GM12878 (cell line): Measurements from ENCODE around the gene MASTL. TPM values are rescaled to one million over a fixed set of nuclear protein-coding genes. Genes with fewer than 3 reads are reported as not detected.

Source experiments
- ATAC-seq: fragments of 200-7000 bp; cut with Tn5 transposase; 3 replicates; pipeline ENCODE4 v1.9.1; 2020; ENCODE audit warnings: mild to moderate bottlenecking, moderate library complexity
- BruUV-seq: library from RNA; stranded (reverse); fragments of 400-500 nt; replicated peaks from 2 replicates; lab custom pipeline; 2021; lab: Mats Ljungman, UMichigan
- CTCF ChIA-PET: fragments of 300-600 bp; sonication (Branson Sonifier 250); formaldehyde crosslinking; extraction: SDS; loops from one replicate; lab custom pipeline; 2021; ENCODE audit warnings: inconsistent platforms; lab: Yijun Ruan, JAX
- POLR2A ChIA-PET: fragments of 350-600 bp; formaldehyde crosslinking; extraction: SDS; loops from one replicate; lab custom pipeline; 2021; ENCODE audit warnings: inconsistent platforms; lab: Charles Lee
- RAD21 ChIA-PET: fragments of 300-600 bp; sonication (Branson Sonifier 250); formaldehyde crosslinking; loops from one replicate; lab custom pipeline; 2023; ENCODE audit warnings: antibody characterized with exemption; ENCODE audit not compliant: unreplicated experiment; lab: Charles Lee
- SMC1A ChIA-PET: fragments of 300-600 bp; sonication (Branson Sonifier 250); formaldehyde crosslinking; loops from one replicate; lab custom pipeline; 2023; ENCODE audit not compliant: unreplicated experiment, uncharacterized antibody; lab: Charles Lee
- DNase-seq: peaks from one replicate; pipeline ENCODE4 v3.0.0-alpha.2; 2011; ENCODE audit warnings: low read depth, low spot score
- FAIRE-seq: peaks from 3 replicates; lab custom pipeline; 2011; peaks lifted over from hg19 to GRCh38; lab: Jason Lieb, UNC
- H2AFZ ChIP-seq: 2 replicates; pipeline ENCODE4 v1.6.0; 2011; ENCODE audit warnings: low read depth, low read length, control low read depth; ENCODE audit not compliant: control insufficient read depth
- H3K27ac ChIP-seq: 2 replicates; pipeline ENCODE4 v1.5.1; 2011; ENCODE audit warnings: control low read depth; ENCODE audit not compliant: control insufficient read depth, insufficient read depth
- H3K27me3 ChIP-seq, 2 experiments: replicated peaks in 1 of 2; 2 replicates each; pipeline versions ENCODE4 v1.6.0 to v1.6.1; 2011; ENCODE audit warnings: low read length in 1 of 2; ENCODE audit not compliant: control insufficient read depth in 2 of 2, insufficient read depth in 2 of 2
- H3K36me3 ChIP-seq, 2 experiments: 2 replicates each; pipeline ENCODE4 v1.5.1; 2011; ENCODE audit warnings: low read length in 1 of 2; ENCODE audit not compliant: control insufficient read depth in 2 of 2, insufficient read depth in 2 of 2
- H3K4me1 ChIP-seq: 2 replicates; pipeline ENCODE4 v1.6.1; 2011; ENCODE audit warnings: mild to moderate bottlenecking, low read length, moderate library complexity, mixed read lengths; ENCODE audit not compliant: control insufficient read depth, insufficient read depth
- H3K4me2 ChIP-seq: 2 replicates; pipeline ENCODE4 v1.6.0; 2011; ENCODE audit warnings: control low read depth; ENCODE audit not compliant: control insufficient read depth, insufficient read depth
- H3K4me3 ChIP-seq: fragments of 200-600 bp; sonication (generic); 2 replicates; pipeline ENCODE4 v1.5.1; 2016
- H3K79me2 ChIP-seq: 2 replicates; pipeline ENCODE4 v1.6.0; 2011; ENCODE audit warnings: low read length; ENCODE audit not compliant: control insufficient read depth, insufficient read depth
- H3K9ac ChIP-seq: 2 replicates; pipeline ENCODE4 v1.8.0; 2011; ENCODE audit warnings: low read length, control low read depth, mixed read lengths; ENCODE audit not compliant: control insufficient read depth, insufficient read depth
- H3K9me3 ChIP-seq: replicated peaks from 3 replicates; pipeline ENCODE4 v1.5.1; 2011; ENCODE audit warnings: mild to moderate bottlenecking, low read length; ENCODE audit not compliant: control insufficient read depth, insufficient read depth
- H4K20me1 ChIP-seq: 2 replicates; pipeline ENCODE4 v1.6.0; 2011; ENCODE audit not compliant: control insufficient read depth, insufficient read depth
- EED ChIP-seq: sonication (generic); IDR thresholded peaks from 2 replicates; pipeline ENCODE4 v1.6.1; 2016; ENCODE audit warnings: antibody characterized with exemption, low read depth
- HCFC1 ChIP-seq: fragments of 150-350 bp; IDR thresholded peaks from 2 replicates; pipeline ENCODE4 v1.6.1; 2014; ENCODE audit warnings: low read length
- MTA2 ChIP-seq: fragments of 450-650 bp; IDR thresholded peaks from 2 replicates; pipeline ENCODE4 v1.6.1; 2016; ENCODE audit warnings: low read depth, mild to moderate bottlenecking, moderate library complexity
- MTA3 ChIP-seq: IDR thresholded peaks from 2 replicates; pipeline ENCODE4 v1.6.1; 2012; ENCODE audit warnings: low read length, inconsistent platforms, borderline replicate concordance
- NBN ChIP-seq: fragments of 450-650 bp; IDR thresholded peaks from 2 replicates; pipeline ENCODE4 v1.6.1; 2016
- NFIC ChIP-seq: IDR thresholded peaks from 2 replicates; pipeline ENCODE4 v1.6.1; 2012; ENCODE audit warnings: low read depth, mild to moderate bottlenecking, inconsistent platforms, low read length, moderate library complexity
- NFYB ChIP-seq: IDR thresholded peaks from 2 replicates; pipeline ENCODE4 v1.6.1; 2011; ENCODE audit warnings: low read depth, mild to moderate bottlenecking, low read length, improper control_type of control experiment, moderate library complexity; ENCODE audit not compliant: insufficient read depth
- POU2F2 ChIP-seq: IDR thresholded peaks from 3 replicates; pipeline ENCODE4 v1.6.1; 2011; ENCODE audit warnings: low read depth, mild to moderate bottlenecking, low read length, borderline replicate concordance
- SKIL ChIP-seq: fragments of 450-650 bp; IDR thresholded peaks from 2 replicates; pipeline ENCODE4 v1.6.1; 2017; ENCODE audit warnings: mild to moderate bottlenecking, low read depth, inconsistent platforms; ENCODE audit not compliant: poor library complexity, severe bottlenecking
- SMAD1 ChIP-seq: fragments of 450-650 bp; IDR thresholded peaks from 2 replicates; pipeline ENCODE4 v1.6.1; 2018; ENCODE audit warnings: mild to moderate bottlenecking, low read depth; ENCODE audit not compliant: partially characterized antibody
- SMAD5 ChIP-seq: IDR thresholded peaks from 2 replicates; pipeline ENCODE4 v1.6.1; 2016; ENCODE audit warnings: antibody characterized with exemption, low read depth
- SPI1 ChIP-seq: IDR thresholded peaks from 2 replicates; pipeline ENCODE4 v1.6.1; 2011; ENCODE audit warnings: low read depth, mild to moderate bottlenecking, low read length, moderate library complexity, borderline replicate concordance; ENCODE audit not compliant: insufficient read depth
- SREBF2 ChIP-seq: IDR thresholded peaks from 2 replicates; pipeline ENCODE4 v1.6.1; 2012; ENCODE audit warnings: mild to moderate bottlenecking, low read length
- TBL1XR1 ChIP-seq: IDR thresholded peaks from 2 replicates; pipeline ENCODE4 v1.6.1; 2012; ENCODE audit warnings: low read depth, low read length, improper control_type of control experiment
- WRNIP1 ChIP-seq: IDR thresholded peaks from 2 replicates; pipeline ENCODE4 v1.6.1; 2011; ENCODE audit warnings: low read depth, low read length, improper control_type of control experiment, borderline replicate concordance
- ZBED1 ChIP-seq: IDR thresholded peaks from 2 replicates; pipeline ENCODE4 v1.6.1; 2016; ENCODE audit warnings: borderline replicate concordance
- ZNF592 ChIP-seq: fragments of 450-650 bp; IDR thresholded peaks from 2 replicates; pipeline ENCODE4 v1.6.1; 2017; ENCODE audit warnings: mild to moderate bottlenecking, moderate library complexity
- WGBS: methylation state at CpG from one replicate; pipeline ENCODE4 v1.1.6; 2016; ENCODE audit warnings: low lambda C conversion rate; ENCODE audit not compliant: insufficient replicate concordance, insufficient coverage; ENCODE audit errors: missing lambda C conversion rate; 5-methylcytosine and 5-hydroxymethylcytosine counted together
- in situ Hi-C: fragments of 300-500 bp; cut with MboI; formaldehyde crosslinking; loops from 9 replicates; pipeline ENCODE4 v1.14.3; 2018; ENCODE audit warnings: mixed read lengths
- intact Hi-C: fragments of 100-400 bp; cut with micrococcal nuclease; formaldehyde crosslinking; loops from one replicate; pipeline ENCODE4 v1.14.2; 2022; ENCODE audit not compliant: unreplicated experiment
- polyA plus RNA-seq, 11 experiments: library from polyadenylated mRNA; depleted of rRNA in 4 of 11; unstranded in 6 of 11; stranded (reverse) in 5 of 11; fragments of >200 nt; fragmentation: Nextera tagmentation in 4 of 11; fragmentation: Illumina TruSeq in 1 of 11; extraction: Ambion mirVana in 4 of 11; extraction: Trizol in 1 of 11; gene quantifications; 1 replicate in 1 of 11; 2 replicates in 10 of 11; pipeline versions ENCODE4 v1.2.1 to v1.2.3, GENCODE V29; 2011 to 2016; ENCODE audit warnings: inconsistent platforms in 2 of 11, missing spikeins in 2 of 11, low read depth in 1 of 11
- total RNA-seq, 4 experiments: library from RNA; depleted of rRNA in 3 of 4; stranded (reverse); fragments of >200 nt in 3 of 4; fragmentation: Illumina TruSeq in 1 of 4; extraction: Trizol in 1 of 4; gene quantifications; 2 replicates each; pipeline versions ENCODE4 v1.2.1 to v1.2.3, GENCODE V29; 2013 to 2021
- TF ChIP-seq, protein P1 (sequence below): fragments of 450-650 bp; IDR thresholded peaks from 2 replicates; pipeline ENCODE4 v1.6.1; 2017; ENCODE audit warnings: mild to moderate bottlenecking

The MASTL gene
- total and polyA plus RNA-seq, 10 of the 15 experiments (the other 5 are each of a cell fraction or from before 2014, with no cell fraction given) = 7.1 to 36.9 (median 21.3) TPM

DNA sequence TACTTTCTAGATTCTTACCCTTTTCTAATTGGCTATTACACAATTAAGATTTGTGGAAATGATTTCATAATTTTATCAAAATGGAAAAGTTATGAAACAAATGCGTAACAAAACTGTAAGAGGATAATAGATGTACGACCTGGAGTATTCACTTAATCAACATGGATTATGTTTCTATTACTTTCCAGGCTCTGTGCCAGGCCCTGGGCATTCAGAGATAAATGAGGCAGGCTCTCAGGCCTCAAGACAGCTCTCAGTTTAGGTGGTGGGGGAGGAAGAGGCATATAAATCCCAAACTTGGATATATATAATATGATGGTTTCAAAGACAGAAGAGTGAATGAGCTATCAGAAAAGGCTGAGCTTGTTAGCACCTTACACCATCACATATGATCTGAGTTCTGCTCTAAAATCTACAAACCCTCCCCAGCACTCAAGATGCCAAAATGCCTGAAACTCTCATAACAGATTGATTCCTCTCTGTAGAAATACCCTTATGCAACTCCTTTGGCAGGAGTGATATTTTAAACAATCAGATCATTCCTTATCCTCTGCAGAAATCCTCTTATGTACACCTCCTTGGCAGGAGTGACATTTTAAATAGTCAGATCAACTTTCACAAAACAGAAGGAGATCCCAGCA is 42.9 kb downstream of the MASTL start:
- FAIRE-seq = no peak
- intact Hi-C loops (no loop called here), in situ Hi-C loops (no loop called here)
- H3K36me3 ChIP-seq = peaks cover 2 to 8% of the 10 kb centered on the region in 2 experiments; a peak in 3 of 4 replicates
- no peak for ATAC-seq
- 97% methylated on average over 2 of the region's 2 CpGs for WGBS
- ChIA-PET POLR2A (no interaction called here), SMC1A (no interaction called here), RAD21 (no interaction called here), CTCF (interaction anchor here (1.5 kb wide), 1 partner anchor 11 kb away, joined by 5 read pairs; no protein-coding TSS in a partner anchor)
- no peaks in the 10 kb centered on the region for H3K27me3 ChIP-seq
- no peak overlapping the region for H3K4me3 ChIP-seq
- no TSS peak for BruUV-seq
- H4K20me1 ChIP-seq = no peaks in the 10 kb centered on the region
- no peak for DNase-seq
- no peak overlapping the region for H3K9ac ChIP-seq
- H3K27ac ChIP-seq = no peak overlapping the region
- H3K9me3 ChIP-seq = no peaks in the 10 kb centered on the region
- no peaks in the 10 kb centered on the region for H3K4me1 ChIP-seq
- no peak overlapping the region for H2AFZ ChIP-seq
- H3K79me2 ChIP-seq = no peaks in the 10 kb centered on the region
- no peak overlapping the region for H3K4me2 ChIP-seq
- no peak for TF ChIP-seq SKIL
- TF ChIP-seq SREBF2 = no peak
- no peak for TF ChIP-seq ZNF592
- no peak for TF ChIP-seq ZBED1
- no peak for TF ChIP-seq HCFC1
- no peak for TF ChIP-seq WRNIP1
- no peak for TF ChIP-seq NFIC
- no peak for TF ChIP-seq NBN
- TF ChIP-seq SMAD5 = no peak
- TF ChIP-seq SMAD1 = no peak
- no peak for TF ChIP-seq NFYB
- no peak for TF ChIP-seq MTA2
- TF ChIP-seq MTA3 = no peak
- TF ChIP-seq POU2F2 = no peak
- TF ChIP-seq, protein P1, sequence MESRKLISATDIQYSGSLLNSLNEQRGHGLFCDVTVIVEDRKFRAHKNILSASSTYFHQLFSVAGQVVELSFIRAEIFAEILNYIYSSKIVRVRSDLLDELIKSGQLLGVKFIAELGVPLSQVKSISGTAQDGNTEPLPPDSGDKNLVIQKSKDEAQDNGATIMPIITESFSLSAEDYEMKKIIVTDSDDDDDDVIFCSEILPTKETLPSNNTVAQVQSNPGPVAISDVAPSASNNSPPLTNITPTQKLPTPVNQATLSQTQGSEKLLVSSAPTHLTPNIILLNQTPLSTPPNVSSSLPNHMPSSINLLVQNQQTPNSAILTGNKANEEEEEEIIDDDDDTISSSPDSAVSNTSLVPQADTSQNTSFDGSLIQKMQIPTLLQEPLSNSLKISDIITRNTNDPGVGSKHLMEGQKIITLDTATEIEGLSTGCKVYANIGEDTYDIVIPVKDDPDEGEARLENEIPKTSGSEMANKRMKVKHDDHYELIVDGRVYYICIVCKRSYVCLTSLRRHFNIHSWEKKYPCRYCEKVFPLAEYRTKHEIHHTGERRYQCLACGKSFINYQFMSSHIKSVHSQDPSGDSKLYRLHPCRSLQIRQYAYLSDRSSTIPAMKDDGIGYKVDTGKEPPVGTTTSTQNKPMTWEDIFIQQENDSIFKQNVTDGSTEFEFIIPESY = no peak
- no peak for TF ChIP-seq SPI1
- TF ChIP-seq TBL1XR1 = no peak
- TF ChIP-seq EED = no peak
